ENCODE results near the gene ZCCHC7.
A peak's percentile ranks its signal among the peaks of the same experiment; 100 is the strongest.

Gene ZCCHC7

DNA sequence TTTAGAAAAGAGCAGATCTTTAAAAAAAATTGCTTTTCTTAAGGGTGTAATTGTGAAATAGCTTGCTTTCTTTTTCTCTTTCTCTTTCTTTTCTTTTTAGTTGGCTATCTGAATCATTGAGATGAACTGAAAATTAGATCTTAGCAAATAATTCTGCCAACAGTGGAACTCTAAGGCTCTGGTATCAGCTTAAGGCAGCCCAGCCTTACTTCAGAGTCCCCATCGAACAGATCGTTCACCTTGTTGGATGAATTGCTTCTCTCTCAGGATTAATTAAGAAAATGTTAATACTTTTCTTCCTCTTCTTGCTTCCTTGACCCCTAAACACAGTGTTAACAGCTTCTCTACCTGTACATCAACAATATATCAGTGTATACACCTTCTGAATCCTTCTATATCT lies 92.1 kb downstream of the ZCCHC7 start:
- DNase-seq, result no peak

DNA sequence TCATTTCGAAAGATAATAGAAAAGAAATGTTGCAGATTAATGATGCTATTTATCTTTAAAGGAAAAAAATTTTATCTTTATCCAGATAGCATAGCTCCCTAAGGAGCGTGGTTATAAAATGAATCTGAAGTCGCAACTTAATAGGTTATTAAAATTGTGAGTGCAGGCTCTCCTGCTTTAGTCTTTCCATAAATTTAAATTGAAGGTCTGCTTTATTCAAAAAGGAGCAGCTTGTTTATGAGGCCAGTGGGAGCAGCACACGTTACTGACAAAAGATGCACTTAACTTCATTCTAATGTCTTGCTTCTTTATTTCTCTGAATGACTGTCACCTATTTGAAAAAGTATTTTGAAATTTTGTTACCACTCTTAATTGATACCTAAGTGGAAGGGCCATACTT lies 95.0 kb downstream of the ZCCHC7 start:
- no peak for DNase-seq

DNA sequence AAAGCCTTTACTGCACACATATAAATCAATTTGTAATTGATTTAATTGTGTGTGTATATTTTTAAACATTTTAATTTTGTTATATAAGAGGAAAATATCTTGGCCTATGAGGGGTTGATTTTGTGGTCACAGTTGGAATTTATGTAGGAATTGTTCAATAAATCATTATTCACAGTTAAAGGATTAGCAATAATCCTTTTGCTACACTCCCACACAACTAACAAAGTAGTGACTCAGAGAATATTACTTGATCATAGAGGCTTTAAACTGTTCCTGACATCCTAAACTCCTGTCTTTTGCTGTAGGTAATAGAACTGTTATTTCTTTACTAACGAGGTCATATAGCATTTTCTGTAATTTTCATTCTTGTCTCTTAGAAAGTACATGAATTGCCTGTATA lies 95.5 kb downstream of the ZCCHC7 start:
- peak; percentile 26 for DNase-seq

DNA sequence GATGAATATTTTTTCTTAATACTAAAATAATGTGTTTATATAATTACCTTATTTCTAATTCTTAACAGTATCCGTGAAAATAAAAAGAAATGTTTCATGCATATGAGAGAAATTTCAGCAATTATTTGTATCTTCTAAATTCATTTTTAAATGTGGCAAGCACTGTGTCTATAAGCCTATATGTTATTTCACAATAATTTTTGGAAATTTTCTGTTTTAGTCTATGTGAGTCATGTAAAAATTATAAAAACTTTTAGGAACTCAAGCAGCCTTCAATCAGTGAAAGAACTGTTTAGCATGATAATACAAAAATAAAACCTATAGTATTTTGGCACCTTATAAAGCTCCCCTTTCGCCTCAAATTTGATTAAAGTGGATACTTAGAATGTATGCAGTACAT lies 96.8 kb downstream of the ZCCHC7 start:
- no peak for DNase-seq

DNA sequence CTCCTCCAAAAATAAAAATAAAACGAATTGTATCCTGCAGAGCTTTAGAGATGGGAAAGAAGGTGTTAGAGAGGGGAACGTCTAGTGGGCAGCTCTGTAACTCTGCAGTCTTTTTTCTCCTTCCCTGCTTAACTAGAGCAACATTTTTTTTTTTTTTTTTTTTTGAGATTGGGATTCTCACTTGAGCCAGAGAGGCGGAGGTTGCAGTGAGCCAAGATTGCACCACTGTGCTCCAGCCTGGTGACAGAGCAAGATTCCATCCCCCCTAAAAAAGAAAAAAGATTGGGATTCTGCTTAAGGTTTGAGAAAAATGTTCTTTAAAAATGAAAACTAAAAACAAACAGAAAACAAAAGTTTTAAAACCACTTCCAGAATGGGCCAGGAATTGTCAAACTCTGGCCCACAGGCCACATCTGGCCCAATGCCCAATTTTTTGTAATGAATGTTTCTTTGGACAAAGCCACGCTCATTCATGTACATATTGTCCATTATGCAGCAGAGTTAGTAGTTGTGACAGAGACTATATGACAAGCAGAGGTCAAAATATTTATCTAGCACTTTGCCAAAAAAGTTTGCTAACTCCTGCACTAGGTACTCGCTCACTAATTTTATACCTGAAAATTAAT lies 98.5 kb downstream of the ZCCHC7 start:
- peak; percentile 17 for DNase-seq

DNA sequence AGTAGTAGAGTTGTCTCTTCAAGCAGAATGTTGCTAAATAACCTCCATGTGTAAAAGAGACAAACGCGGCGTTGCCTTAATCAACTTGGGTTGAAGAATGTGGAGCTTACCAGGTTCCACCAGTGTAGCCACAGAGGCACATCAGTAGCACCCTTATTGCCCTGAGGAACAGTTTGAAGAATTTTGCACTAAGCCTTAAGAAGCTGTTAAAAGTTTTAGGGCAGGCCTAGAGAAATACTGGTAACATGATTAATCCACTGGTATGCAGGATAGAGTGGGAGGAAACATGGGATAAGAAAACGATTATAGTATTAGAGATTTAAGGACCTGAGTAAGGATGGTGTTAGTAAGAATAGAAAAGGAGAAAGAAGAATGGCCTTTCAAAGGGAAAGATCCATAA lies 100.6 kb downstream of the ZCCHC7 start:
- no peak for DNase-seq

DNA sequence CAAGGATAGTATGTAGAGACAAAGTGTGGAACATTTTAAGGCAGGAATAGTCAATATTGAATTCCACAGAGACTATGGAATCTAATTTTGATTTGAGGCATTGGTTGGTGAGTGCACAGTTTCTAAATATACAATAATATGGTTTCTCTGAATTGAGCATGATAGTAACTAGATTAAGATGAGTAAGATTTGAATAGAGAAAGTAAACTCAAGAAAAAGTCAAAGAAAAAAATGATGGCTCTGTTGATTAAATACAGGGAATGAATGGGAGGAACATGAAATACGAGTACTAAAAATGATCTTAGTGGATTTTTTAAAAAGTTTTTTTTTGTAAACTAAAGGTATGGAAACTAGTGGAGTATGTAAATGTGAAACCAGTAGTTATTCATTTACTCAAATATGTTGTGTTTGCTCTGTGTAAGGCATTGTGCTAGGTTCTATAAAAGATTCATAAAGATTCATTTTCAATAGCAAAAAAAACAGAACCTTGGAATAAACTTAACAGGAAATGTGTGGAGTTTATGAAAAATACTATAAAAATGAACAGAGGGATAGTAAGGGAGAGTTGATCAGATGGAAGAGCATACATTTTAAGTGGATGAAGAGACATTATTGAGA lies 101.2 kb downstream of the ZCCHC7 start:
- no peak for DNase-seq

DNA sequence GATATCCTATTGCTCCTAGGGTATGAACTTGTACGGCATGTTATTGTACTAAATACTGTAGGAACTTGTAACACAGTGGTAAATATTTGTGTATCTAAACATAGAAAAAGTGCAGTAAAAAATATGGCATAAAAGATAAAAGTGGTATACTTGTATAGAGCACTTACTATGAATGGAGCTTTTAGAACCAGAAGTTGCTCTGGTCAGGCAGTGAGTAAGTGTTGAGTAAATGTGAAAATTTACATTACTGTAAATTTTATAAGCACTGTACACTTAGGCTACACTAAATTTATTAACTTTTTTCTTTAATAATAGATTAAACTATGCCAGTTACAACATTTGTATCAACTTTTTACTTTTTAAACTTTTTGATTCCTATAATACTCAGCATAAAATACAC lies 109.1 kb downstream of the ZCCHC7 start:
- DNase-seq, result no peak

DNA sequence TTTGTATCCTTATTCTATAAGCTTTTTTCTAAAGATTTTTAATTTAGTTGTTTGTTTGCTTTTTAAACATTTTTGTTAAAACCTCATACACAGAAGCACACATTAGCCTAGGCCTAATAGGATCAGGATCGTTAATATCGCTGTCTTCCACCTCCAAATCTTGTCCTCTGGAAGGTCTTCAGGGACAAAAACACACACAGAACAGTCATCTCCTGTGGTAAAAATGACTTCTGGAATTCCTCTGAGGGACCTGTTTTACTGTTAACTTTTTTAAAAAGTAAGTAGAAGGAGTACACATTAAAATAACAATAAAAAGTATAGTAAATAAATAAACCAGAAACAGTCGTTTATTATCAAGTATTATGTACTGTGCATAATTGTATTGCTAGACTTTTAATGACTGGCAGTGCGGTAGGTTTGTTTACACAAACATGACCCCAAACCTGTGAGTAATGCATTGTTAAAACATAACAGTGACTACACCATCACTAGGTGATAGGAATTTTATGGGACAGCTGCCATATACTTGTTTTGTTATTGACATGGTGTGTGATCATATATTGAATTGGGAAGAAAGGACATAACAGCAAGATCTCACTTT lies 109.6 kb downstream of the ZCCHC7 start:
- DNase-seq, result no peak

DNA sequence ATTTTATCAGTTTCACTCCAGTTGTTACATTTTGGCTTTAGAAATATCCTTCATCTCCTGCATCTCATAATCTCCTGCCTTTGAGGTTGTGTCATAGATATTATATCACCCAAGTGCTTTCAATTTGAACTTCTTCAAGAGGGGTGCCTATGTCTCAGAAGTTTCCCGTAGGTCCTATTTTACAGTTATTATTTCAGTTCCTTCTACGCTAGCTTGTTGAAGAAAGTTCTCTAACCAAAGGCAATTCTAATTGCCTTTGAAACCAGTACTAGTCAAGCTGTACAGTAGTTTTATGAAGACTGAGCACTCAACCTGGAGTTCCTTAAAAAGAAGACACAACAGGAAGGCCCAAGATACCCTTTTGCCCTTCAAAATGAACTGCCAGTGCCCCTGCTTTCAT lies 116.4 kb downstream of the ZCCHC7 start:
- DNase-seq, result no peak

DNA sequence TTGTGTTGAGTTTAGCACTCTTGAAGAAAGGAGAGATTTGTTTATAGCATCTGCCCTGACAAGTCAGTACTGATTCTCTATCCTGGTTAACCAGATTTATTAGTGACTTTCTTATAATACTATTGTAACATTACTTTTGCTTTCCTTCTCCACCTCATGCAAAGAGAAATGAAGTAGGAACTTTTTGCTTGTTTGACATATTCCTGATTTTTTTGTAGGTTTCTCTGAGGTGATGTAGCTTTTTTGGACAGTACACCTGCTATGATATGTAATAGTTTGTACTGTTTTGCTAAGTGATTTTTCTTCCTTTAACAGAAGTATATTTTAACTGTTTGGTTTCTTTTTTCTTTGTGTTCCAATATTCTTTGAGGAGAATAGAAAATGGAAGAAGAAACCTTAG lies 117.7 kb downstream of the ZCCHC7 start:
- DNase-seq, result no peak

DNA sequence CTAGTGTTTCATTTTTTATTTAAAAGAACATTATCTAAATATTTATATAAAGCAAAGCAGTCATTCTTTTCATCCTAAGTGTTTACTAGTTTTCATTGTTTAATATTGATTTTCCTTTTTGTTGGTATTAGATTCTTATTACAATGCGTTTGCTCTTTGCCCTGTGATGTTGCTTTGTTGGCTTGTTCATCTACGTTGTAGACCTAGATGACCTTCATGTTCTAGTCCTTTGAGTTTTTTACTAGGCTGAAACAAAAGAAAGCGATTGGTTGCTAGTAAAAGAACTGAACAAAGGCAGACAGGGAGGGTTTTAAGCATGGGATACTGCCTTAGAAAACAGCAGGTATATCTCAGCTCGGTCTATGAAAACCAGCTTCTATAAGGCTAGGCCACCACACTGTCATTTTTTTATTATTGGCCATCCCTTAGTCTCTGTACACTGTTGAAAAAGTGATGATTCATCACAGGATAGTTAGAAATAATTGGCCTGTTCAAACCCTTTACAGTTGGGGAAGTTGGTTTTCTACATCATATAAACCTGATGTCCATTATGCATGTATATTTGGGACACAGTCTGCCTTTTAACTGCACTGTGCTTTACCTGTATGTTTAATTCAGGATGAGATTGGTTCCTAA lies 119.0 kb downstream of the ZCCHC7 start:
- no peak for DNase-seq

DNA sequence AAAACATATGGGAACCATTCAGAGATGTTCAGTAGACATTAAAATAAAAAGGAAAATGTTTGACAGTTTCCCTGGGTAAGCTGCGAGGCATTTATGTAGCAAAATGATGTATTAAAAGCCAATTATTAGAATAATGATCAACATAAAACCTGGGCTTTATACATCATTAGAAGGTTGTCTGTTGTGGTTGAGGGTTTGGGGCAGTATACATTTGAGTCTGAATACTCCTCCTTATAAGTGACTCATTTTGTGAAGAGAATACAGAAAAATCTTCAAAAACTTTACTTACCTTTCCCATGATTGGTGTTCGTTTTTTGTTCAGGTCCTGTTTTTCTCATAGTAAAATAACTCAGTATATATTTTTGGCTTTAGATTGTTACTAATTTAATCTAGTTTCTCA lies 119.5 kb downstream of the ZCCHC7 start:
- DNase-seq, result no peak

DNA sequence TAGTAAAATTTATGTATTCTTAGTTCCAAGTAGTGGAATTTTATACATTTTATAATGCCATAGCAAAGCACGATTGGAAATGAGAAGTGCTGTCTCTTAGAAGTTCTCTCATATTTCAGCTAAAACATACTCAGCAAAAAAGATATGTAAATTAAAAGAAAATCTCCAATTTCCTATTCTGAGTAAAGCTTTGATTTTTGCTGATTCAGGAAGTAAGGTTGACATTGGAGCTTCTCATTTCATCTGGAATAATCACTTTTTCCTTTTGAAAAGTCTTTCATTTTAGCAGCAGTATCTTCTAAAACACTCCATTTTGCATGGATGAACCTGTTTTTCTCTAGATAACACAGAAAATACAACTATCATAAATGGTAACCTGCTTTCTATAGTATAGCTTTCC lies 121.0 kb downstream of the ZCCHC7 start:
- no peak for DNase-seq

DNA sequence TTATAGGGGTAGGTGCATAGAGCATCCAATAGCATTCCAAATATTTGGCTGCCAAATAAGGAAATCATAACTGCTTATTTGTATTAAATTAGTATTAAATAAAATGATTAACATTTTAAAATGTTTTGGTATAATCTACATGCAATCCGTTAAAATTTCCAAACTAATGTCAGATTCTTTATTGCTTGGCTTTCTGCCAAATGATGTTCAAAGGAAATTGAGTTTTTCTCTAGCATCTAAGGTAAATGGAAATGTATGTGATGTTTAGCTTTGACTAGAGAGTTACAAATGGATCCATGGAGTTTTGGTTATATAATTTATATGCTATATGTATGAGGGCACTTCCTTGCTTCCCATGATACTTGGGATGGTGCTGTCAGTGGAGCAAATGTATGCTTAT lies 121.7 kb downstream of the ZCCHC7 start:
- DNase-seq, result no peak

DNA sequence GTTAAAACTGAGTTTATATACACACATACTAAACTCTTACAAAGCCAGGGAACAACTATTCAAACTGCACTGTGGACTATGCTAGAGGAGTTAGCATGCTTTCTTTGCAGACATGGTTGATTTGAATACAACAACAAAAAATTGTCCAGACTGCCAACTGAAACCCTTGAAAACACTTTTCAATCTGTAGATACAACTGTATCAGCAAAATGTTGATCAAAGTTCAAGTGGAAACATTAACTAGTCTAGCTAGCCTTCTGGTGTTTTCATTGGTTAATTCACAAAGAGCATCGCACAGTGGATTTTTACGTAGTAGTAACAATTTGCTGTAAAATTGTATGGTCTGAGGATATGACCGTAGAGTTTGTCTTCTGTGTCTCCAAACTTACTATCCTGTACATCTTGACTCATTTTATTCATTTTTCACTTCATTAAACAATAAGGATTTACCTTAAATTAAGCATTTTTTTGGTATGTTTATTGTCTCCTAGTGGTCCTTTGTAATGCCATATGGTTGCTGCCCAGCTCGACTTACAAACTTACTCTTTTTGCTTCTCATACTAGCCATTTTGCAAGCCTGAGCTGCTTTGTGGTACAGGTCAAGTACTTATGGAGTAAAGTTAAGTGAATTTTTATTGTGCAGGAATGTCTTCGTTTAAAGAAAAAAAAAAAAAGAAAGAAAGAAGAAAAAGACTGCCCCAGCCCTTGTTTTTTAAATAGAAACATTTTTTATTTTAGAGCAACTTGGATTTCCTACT lies 123.4 kb downstream of the ZCCHC7 start:
- no peak for DNase-seq

DNA sequence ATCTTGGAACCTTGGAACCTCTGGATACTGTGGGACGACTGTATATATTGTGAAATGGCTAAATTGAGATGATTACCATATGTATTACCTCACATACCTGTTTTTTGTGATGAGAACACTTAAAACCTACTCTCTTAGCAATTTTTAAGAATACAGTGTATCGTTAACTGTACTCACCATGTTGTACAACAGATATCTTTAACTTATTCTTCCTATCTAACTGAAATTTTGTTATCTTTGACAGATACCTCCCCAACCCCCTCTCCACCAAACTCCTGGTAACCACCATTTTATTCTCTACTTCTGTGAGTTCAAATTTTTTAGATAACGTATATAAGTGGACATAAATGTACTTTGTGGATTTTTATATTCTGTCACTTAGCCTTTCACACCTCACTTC lies 126.5 kb downstream of the ZCCHC7 start:
- DNase-seq, result no peak

DNA sequence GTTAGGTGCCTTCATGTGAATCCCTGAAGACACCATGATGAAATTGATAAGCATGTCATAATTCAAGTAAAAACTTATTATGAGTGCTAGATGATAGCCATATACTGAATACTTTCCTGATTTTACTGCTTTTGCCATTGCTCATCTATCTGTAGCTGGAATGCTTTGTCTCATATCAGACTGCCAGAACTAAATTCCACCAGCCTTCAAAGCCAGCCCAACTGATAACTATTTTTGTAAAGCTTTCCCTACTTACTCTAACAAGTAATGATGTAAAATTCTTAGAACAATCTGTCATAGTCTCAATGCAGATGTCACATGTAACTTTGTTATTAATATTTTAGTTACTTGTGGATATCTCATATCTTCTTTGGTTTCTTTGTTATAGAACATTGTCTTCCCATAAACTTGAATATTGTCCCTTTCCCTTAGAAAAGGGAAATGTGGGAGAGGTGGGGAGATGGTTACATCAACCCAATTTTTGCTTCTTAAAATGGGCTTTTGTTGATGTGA lies 128.3 kb downstream of the ZCCHC7 start:
- DNase-seq, result no peak

DNA sequence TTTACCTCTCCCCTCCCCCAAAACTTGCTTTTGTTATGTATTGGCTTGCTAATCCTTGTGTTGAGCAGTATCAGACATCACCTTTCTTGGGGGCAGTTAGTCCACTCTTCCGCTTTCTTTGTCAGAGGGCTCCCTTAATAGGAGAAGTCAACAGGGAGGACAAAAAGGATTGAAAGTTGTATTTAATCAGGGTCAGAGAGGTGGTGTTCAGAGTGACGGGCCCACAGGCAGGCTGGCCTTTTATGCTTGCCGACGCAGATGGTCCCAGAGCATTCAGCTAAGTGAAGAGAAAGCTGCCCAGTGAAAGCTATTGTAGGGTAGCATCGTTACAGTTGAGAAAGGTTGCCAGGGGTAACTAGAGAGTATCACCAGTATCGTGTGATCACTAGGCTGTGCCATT lies 131.1 kb downstream of the ZCCHC7 start:
- peak; percentile 94 for DNase-seq

DNA sequence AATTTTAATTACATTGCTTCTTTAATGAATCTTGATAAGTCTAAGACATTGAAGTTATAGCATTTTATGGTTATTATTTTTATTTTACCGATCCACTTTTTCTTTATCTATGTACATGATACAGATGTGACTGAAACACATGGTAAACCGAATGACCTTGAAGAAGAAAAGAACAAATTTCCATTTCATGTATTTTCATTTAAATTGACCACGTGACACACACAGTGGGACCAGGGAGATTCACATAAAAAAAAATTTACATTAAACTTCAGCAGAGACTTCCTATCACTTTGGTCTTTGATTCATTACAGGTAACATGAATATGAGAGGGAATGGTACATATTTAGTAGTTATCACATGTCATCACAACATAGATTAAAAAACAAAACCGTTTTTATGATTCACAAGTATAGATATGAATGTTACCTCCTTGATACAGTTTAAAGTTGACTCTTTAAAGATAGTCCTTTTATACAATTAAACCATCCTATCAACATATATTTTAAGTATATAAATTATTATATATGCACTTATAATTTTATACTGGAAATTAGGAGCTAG lies 133.1 kb downstream of the ZCCHC7 start:
- DNase-seq, result no peak

DNA sequence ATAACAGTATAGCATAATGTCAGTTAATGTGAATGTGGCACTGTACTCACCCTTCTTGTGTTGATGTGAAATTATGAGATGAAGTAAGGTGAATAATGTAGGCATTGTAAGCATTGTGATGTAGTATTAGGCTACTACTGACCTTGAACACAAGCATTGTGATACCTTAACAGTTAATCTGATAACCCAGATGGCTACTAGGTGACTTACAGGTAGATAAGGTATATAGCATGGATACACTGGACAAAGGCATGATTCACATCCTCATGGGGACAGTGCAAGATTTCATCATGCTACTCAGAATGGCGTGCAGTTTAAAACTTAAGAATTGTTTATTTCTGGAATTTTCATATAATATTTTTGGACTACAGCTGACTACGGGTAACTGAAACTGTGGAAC lies 134.8 kb downstream of the ZCCHC7 start:
- DNase-seq, result no peak

DNA sequence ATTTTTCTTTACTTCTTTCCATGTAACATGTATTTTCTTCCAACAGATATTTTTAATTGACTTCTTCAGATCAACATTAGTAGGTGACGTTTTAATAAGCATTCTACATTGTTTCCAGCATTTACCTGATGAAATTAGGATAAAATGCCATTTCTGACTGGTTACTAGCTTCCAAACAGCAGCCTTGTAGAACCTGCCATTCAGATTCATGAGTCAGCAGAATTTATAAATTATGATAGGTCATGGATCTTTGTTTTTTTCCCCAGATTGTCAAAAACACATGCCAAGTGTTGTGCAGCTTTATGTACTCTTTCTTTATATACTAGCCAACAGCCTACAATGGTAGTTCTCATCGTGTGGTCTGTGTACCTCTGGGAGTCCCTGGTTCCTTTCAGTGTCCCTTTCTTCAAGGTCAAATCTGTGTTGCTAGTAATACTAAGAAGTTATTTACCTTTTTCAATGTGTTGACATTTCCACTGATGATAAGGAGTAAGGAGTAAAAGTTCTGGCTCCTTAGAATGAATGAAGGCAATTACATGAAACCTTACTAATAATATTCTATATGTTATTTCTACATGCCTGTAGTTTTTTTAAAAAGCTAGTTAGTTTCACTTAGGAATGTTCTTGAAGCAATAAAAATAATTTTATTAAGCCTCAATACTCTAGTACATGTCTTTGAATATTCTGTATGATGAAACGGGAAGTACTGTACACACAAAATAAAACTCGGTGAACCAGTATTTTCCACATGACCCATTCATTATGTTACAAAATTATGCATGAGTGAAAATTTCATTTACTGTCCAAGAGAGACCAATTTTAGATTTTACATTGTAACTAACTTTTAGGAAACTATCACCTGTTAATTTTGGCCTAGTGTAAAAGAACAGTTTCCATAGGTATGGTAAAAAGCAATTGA lies 135.8 kb downstream of the ZCCHC7 start:
- DNase-seq, result no peak
